CD8-positive, alpha-beta memory T cell (primary cell): ENCODE measurements around the gene POU3F3. TPM values are rescaled to one million over a fixed set of nuclear protein-coding genes. Genes with fewer than 3 reads are reported as not detected.

Source experiments
- CTCF ChIA-PET: fragments of 350-600 bp; sonication (Branson Sonifier 250); formaldehyde crosslinking; loops from one replicate; lab custom pipeline; 2021; ENCODE audit warnings: antibody characterized with exemption; lab: Charles Lee
- POLR2A ChIA-PET: fragments of 350-600 bp; sonication (Branson Sonifier 250); formaldehyde crosslinking; loops from one replicate; lab custom pipeline; 2021; ENCODE audit warnings: antibody characterized with exemption; lab: Charles Lee
- DNase-seq, 5 donors: peaks; one replicate each; pipeline versions ENCODE4 v3.0.0 to v3.0.0-alpha.2; 2020 to 2022; ENCODE audit warnings: mixed read lengths in 1 of 5
- H3K27ac ChIP-seq: one replicate; pipeline ENCODE4 v1.7.0; 2013; ENCODE audit warnings: low read depth, mild to moderate bottlenecking, low read length, moderate library complexity
- H3K27me3 ChIP-seq: 2 replicates; pipeline ENCODE4 v1.7.0; 2013; ENCODE audit warnings: low read length, mild to moderate bottlenecking; ENCODE audit not compliant: insufficient read depth, poor library complexity, severe bottlenecking
- H3K36me3 ChIP-seq: 2 replicates; pipeline ENCODE4 v1.7.0; 2013; ENCODE audit warnings: mild to moderate bottlenecking, low read length, moderate library complexity; ENCODE audit not compliant: insufficient read depth
- H3K4me1 ChIP-seq: 2 replicates; pipeline ENCODE4 v1.7.0; 2013; ENCODE audit warnings: mild to moderate bottlenecking, low read length, moderate library complexity; ENCODE audit not compliant: insufficient read depth
- H3K4me3 ChIP-seq: 2 replicates; pipeline ENCODE4 v1.7.0; 2013; ENCODE audit warnings: mild to moderate bottlenecking, low read length
- H3K9me3 ChIP-seq: 2 replicates; pipeline ENCODE4 v1.7.0; 2013; ENCODE audit warnings: mild to moderate bottlenecking, low read length
- H3K27ac Mint-ChIP-seq, 8 donors: one replicate each; pipeline ENCODE4 v1.8.0; 2020 to 2021; ENCODE audit warnings: mixed read lengths in 8 of 8, mild to moderate bottlenecking in 6 of 8, inconsistent platforms in 3 of 8, moderate library complexity in 3 of 8
- H3K27me3 Mint-ChIP-seq, 2 donors: one replicate each; pipeline ENCODE4 v1.8.0; 2020 to 2021; ENCODE audit warnings: mixed read lengths in 2 of 2, mild to moderate bottlenecking in 1 of 2, moderate library complexity in 1 of 2
- H3K36me3 Mint-ChIP-seq, 3 donors: one replicate each; pipeline ENCODE4 v1.8.0; 2020 to 2021; ENCODE audit warnings: mixed read lengths in 3 of 3, inconsistent platforms in 1 of 3, mild to moderate bottlenecking in 1 of 3
- H3K4me1 Mint-ChIP-seq, 3 donors: one replicate each; pipeline ENCODE4 v1.8.0; 2020 to 2021; ENCODE audit warnings: mixed read lengths in 3 of 3, inconsistent platforms in 1 of 3, mild to moderate bottlenecking in 1 of 3
- H3K4me3 Mint-ChIP-seq, 7 donors: one replicate each; pipeline ENCODE4 v1.8.0; 2020 to 2021; ENCODE audit warnings: mixed read lengths in 7 of 7, mild to moderate bottlenecking in 6 of 7, moderate library complexity in 4 of 7, inconsistent platforms in 2 of 7
- H3K9me3 Mint-ChIP-seq, 5 donors: one replicate each; pipeline ENCODE4 v1.8.0; 2020 to 2022; ENCODE audit warnings: mixed read lengths in 5 of 5, mild to moderate bottlenecking in 3 of 5, moderate library complexity in 2 of 5, inconsistent platforms in 1 of 5
- polyA plus RNA-seq: library from polyadenylated mRNA; unstranded; fragments of 300-500 nt; fragmentation: Illumina TruSeq; gene quantifications from one replicate; pipeline ENCODE4 v1.2.3, GENCODE V29; 2021
- total RNA-seq, 2 experiments: library from RNA; stranded (reverse); gene quantifications; one replicate each; pipeline ENCODE4 v1.2.3, GENCODE V29; 2021

Gene POU3F3
- total and polyA plus RNA-seq, 3 experiments from 2014 or later: not detected

DNA sequence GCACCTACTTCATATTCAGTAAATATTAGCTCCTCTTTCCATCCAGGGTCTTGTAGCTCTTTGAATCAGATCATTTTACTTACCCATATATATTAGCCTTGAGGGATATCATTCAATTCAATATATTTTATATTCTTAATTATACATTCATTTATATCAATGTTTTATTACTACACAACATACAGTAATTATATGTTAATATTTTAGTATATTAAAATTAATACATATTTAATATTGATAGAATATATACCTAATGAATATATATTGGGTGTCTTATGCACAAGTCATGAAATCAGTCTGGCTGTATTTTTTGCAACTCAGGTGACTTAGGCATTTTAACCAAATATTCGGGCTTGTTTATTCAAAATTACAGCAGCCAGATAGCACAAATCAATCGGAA lies 37.2 kb downstream of the POU3F3 start:
- H3K27me3 Mint-ChIP-seq: peaks cover 10 to 21% of the 10 kb centered on the region in 2 donors
- Histone ChIP-seq H3K4me3 (no peak overlapping the region), H3K27ac (no peak overlapping the region), H3K27me3 (no peaks in the 10 kb centered on the region), H3K4me1 (peaks cover 6% of the 10 kb centered on the region), H3K9me3 (no peaks in the 10 kb centered on the region), H3K36me3 (no peaks in the 10 kb centered on the region)
- peaks cover 10 to 13% (median 12%) of the 10 kb centered on the region in 3 donors for H3K4me1 Mint-ChIP-seq
- H3K36me3 Mint-ChIP-seq: peaks cover 0 to 3% (median 0%) of the 10 kb centered on the region in 3 donors
- POLR2A ChIA-PET: no interaction called here
- no peak overlapping the region for H3K27ac Mint-ChIP-seq
- H3K4me3 Mint-ChIP-seq: no peak overlapping the region
- CTCF ChIA-PET: no interaction called here
- DNase-seq: no peak
- peaks cover 0 to 4% (median 0%) of the 10 kb centered on the region in 5 donors for H3K9me3 Mint-ChIP-seq

GRCh38 chr2:104896446-104896845 lies 42.5 kb downstream of the POU3F3 start:
- CTCF ChIA-PET: no interaction called here
- Mint-ChIP-seq H3K4me3 (no peak overlapping the region), H3K4me1 (no peaks in the 10 kb centered on the region), H3K9me3 (peaks cover 0 to 4% (median 0%) of the 10 kb centered on the region in 5 donors), H3K27me3 (peaks cover 12 to 40% of the 10 kb centered on the region in 2 donors), H3K27ac (no peak overlapping the region), H3K36me3 (no peaks in the 10 kb centered on the region)
- no peak for DNase-seq
- POLR2A ChIA-PET: no interaction called here
- H3K9me3 ChIP-seq: no peaks in the 10 kb centered on the region
- H3K36me3 ChIP-seq: no peaks in the 10 kb centered on the region
- no peaks in the 10 kb centered on the region for H3K27me3 ChIP-seq
- H3K4me1 ChIP-seq: no peaks in the 10 kb centered on the region
- no peak overlapping the region for H3K27ac ChIP-seq
- no peak overlapping the region for H3K4me3 ChIP-seq

DNA sequence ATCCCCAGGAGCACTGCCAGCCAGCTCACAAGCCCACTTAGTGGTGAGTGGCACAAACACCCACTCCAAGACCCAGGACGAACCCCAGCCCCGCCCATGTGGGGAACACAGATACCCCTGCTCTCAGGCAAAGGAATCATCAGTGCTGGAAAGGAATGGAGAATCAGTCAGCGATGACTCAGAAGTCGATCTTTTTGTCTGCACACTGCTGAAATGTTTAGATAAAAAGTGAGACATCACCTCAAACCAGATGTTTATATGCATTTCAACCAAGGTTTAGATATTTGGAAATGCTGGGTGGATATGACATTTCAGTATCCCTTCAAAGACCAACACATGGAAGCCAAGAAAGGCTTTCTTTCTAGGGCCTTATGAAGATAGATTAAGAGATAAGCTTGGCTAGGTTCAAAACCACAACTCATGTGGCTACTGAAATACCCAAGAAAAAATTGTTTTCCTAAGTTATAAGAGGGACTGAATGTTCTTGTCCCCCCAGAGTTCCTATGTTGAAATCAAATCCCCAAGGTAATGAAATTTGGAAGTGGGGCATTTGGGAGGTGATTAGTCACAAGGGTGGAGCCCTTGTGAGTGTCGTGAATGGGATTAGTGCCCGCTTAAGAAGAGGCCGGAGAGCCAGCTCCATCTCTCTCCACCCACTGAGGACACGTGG lies 43.7 kb downstream of the POU3F3 start:
- no peak overlapping the region for H3K27ac ChIP-seq
- H3K36me3 ChIP-seq: no peaks in the 10 kb centered on the region
- ChIA-PET CTCF (no interaction called here), POLR2A (no interaction called here)
- H3K4me1 ChIP-seq: no peaks in the 10 kb centered on the region
- H3K9me3 ChIP-seq: no peaks in the 10 kb centered on the region
- H3K4me3 Mint-ChIP-seq: no peak overlapping the region
- no peak overlapping the region for H3K4me3 ChIP-seq
- H3K9me3 Mint-ChIP-seq: peaks cover 0 to 4% (median 0%) of the 10 kb centered on the region in 5 donors
- H3K27me3 ChIP-seq: no peaks in the 10 kb centered on the region
- H3K27me3 Mint-ChIP-seq: peaks cover 10 to 40% of the 10 kb centered on the region in 2 donors
- no peak for DNase-seq
- no peaks in the 10 kb centered on the region for H3K4me1 Mint-ChIP-seq
- no peak overlapping the region for H3K27ac Mint-ChIP-seq
- H3K36me3 Mint-ChIP-seq: no peaks in the 10 kb centered on the region

DNA sequence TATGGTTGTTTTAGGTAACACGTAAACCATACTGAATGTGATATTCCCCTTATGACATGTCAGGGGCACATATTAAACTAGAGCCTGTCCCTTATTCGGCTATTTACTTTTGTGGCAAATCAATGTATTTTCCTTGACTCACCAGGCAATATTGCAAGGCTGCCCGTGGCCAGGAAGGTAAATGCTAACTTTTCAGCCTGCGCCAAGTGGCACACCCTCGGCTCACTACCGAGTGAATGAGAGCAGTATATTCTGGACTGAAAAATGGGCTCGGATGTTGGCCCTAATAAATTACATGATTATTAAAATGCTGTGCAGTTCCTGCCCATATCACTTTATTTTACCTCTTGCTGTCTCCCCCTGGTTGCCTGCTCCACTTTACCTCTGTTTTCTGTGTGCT lies 46.7 kb downstream of the POU3F3 start:
- H3K9me3 ChIP-seq: no peaks in the 10 kb centered on the region
- CTCF ChIA-PET: no interaction called here
- POLR2A ChIA-PET: no interaction called here
- Mint-ChIP-seq H3K4me1 (no peaks in the 10 kb centered on the region), H3K27me3 (peaks cover 1 to 24% of the 10 kb centered on the region in 2 donors), H3K4me3 (no peak overlapping the region), H3K27ac (no peak overlapping the region), H3K36me3 (no peaks in the 10 kb centered on the region), H3K9me3 (peaks cover 0 to 2% (median 0%) of the 10 kb centered on the region in 5 donors)
- no peaks in the 10 kb centered on the region for H3K27me3 ChIP-seq
- H3K4me3 ChIP-seq: no peak overlapping the region
- no peaks in the 10 kb centered on the region for H3K36me3 ChIP-seq
- DNase-seq: no peak
- no peak overlapping the region for H3K27ac ChIP-seq
- H3K4me1 ChIP-seq: no peaks in the 10 kb centered on the region

DNA sequence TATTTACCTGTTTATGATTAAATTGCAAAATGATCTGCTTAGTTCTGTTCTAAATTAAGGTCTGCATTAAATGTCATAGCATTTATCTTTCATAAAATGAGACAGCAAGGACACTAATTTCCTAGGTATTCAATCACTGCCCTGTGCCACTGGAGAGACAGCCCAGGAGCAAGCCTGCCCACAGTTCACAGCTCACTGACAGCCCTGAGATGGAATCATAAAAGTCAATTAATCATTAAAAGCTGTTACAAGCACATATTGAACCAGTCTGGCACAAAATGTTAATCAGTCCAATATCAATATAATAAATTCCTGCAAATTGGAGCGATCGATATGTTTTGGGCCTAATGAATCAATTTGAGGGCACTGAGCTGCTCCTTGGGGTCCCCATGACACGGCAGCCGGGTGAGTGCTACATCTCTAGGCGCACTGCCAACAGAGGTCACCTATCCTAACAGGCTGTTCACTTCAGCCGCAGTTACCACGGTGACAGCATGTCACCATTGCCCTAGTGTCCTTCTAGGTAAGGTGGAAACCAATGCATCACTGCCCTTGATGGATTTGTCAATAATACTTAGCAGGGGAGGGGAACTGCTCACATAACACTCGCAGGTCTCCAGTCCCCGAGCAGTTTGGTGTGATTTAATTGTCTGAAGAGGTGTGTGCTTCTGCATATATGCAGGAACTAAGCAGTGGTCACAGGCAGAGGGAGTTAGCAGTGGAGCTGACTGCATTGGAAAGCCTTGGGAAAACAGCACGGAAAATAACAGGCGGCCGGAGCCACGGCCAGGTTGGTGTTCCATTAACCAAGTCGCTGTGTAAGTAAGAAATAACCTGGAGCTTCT lies 47.3 kb downstream of the POU3F3 start:
- Mint-ChIP-seq H3K4me3 (no peak overlapping the region), H3K36me3 (no peaks in the 10 kb centered on the region), H3K27me3 (peaks cover 1 to 22% of the 10 kb centered on the region in 2 donors), H3K9me3 (peaks cover 0 to 2% (median 0%) of the 10 kb centered on the region in 5 donors), H3K27ac (no peak overlapping the region), H3K4me1 (no peaks in the 10 kb centered on the region)
- H3K4me1 ChIP-seq: no peaks in the 10 kb centered on the region
- no peak overlapping the region for H3K27ac ChIP-seq
- no peak overlapping the region for H3K4me3 ChIP-seq
- DNase-seq: no peak
- ChIA-PET CTCF (no interaction called here), POLR2A (no interaction called here)
- H3K36me3 ChIP-seq: no peaks in the 10 kb centered on the region
- no peaks in the 10 kb centered on the region for H3K9me3 ChIP-seq
- no peaks in the 10 kb centered on the region for H3K27me3 ChIP-seq

DNA sequence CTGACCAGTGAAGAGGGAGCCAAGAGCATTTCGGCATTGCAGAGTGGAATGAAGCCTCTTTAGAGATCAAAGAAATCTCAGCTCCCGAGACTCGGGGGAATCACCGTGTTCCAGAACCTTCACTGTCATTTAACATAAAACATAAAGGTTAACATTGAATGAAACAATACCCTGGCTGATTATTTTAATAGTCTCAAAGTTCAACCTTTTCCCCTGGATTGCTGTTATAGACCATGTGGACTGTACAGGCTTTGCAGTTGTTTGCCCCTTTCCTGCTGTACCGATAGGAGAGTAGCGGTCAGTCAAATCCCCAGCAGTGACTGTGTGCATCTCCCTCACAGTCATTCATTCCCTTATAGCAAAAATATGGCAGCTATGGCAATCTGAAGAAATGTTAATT lies 48.4 kb downstream of the POU3F3 start:
- Mint-ChIP-seq H3K4me1 (no peaks in the 10 kb centered on the region), H3K4me3 (no peak overlapping the region), H3K36me3 (no peaks in the 10 kb centered on the region), H3K9me3 (peaks cover 0 to 2% (median 0%) of the 10 kb centered on the region in 5 donors), H3K27ac (no peak overlapping the region), H3K27me3 (peaks cover 1 to 22% of the 10 kb centered on the region in 2 donors)
- POLR2A ChIA-PET: no interaction called here
- Histone ChIP-seq H3K27ac (no peak overlapping the region), H3K4me3 (no peak overlapping the region), H3K27me3 (no peaks in the 10 kb centered on the region), H3K36me3 (no peaks in the 10 kb centered on the region), H3K4me1 (no peaks in the 10 kb centered on the region), H3K9me3 (no peaks in the 10 kb centered on the region)
- CTCF ChIA-PET: no interaction called here
- DNase-seq: no peak

Other genes starting within 250 kb of the POU3F3 start
- 10 to 100 TPM; 49.5 to 51.8 TPM for gene MRPS9, start 184.0 kb downstream of the POU3F3 start, total RNA-seq
- 32.2 TPM for gene MRPS9, start 184.0 kb downstream of the POU3F3 start, polyA plus RNA-seq